Activated CD4-positive, alpha-beta T cell treated with anti-CD3 and anti-CD28 coated beads for 1 hour (primary cell): ENCODE data around the gene TJP3.
A peak's percentile ranks its signal among the peaks of the same experiment; 100 is the strongest.

ENCODE experiments used
- DNase-seq: peaks from one replicate; pipeline ENCODE4 v3.0.0-alpha.2; 2020

The TJP3 gene

GRCh38 chr19:3670796-3671679 is 37.1 kb upstream of the TJP3 start:
- DNase-seq: no peak

- no peak for DNase-seq
These were observed 36.3 kb upstream of the TJP3 start for GRCh38 chr19:3671680-3672574.

- no peak for DNase-seq
These were observed 35.6 kb upstream of the TJP3 start for GRCh38 chr19:3672575-3672948.

GRCh38 chr19:3672993-3673392 is 35.2 kb upstream of the TJP3 start:
- DNase-seq: no peak

GRCh38 chr19:3673506-3674439 is 34.4 kb upstream of the TJP3 start:
- DNase-seq: no peak

- no peak for DNase-seq
These were observed 33.2 kb upstream of the TJP3 start for GRCh38 chr19:3674784-3675543.

- no peak for DNase-seq
These were observed 30.0 kb upstream of the TJP3 start for GRCh38 chr19:3678188-3678587.

GRCh38 chr19:3679138-3679537 is 29.0 kb upstream of the TJP3 start:
- no peak for DNase-seq

- DNase-seq: no peak
These were observed 28.6 kb upstream of the TJP3 start for GRCh38 chr19:3679581-3679980.

- DNase-seq: no peak
These were observed 27.2 kb upstream of the TJP3 start for GRCh38 chr19:3680939-3681338.

- no peak for DNase-seq
These were observed 25.9 kb upstream of the TJP3 start for GRCh38 chr19:3682286-3682685.

GRCh38 chr19:3682741-3683404 is 25.3 kb upstream of the TJP3 start:
- no peak for DNase-seq

- DNase-seq: no peak
These were observed 24.7 kb upstream of the TJP3 start for GRCh38 chr19:3683405-3684053.

GRCh38 chr19:3684054-3684816 is 23.9 kb upstream of the TJP3 start:
- DNase-seq: no peak

GRCh38 chr19:3684817-3685410 is 23.3 kb upstream of the TJP3 start:
- DNase-seq: no peak

GRCh38 chr19:3687393-3687773 is 20.8 kb upstream of the TJP3 start:
- no peak for DNase-seq

- DNase-seq: peak; percentile 25
These were observed 20.1 kb upstream of the TJP3 start for GRCh38 chr19:3687774-3688706.

- DNase-seq: no peak
These were observed 17.4 kb upstream of the TJP3 start for GRCh38 chr19:3690551-3691371.
